Fibroblast of mammary gland (primary cell): ENCODE measurements around the gene PLAC1.

ENCODE experiments used
- DNase-seq: peaks from one replicate; pipeline ENCODE4 v3.0.0-alpha.2; 2010; ENCODE audit warnings: low read depth
- H3K4me3 ChIP-seq: 2 replicates; pipeline ENCODE4 v1.5.1; 2011; ENCODE audit warnings: low read depth, mild to moderate bottlenecking, low read length, moderate library complexity; ENCODE audit not compliant: control insufficient read depth
- TF ChIP-seq, protein P1 (sequence below): conservative IDR thresholded peaks from 2 replicates; pipeline ENCODE4 v1.5.1; 2011; ENCODE audit warnings: low read depth, low read length, inconsistent platforms; ENCODE audit not compliant: control insufficient read depth, insufficient read depth

The PLAC1 gene

DNA sequence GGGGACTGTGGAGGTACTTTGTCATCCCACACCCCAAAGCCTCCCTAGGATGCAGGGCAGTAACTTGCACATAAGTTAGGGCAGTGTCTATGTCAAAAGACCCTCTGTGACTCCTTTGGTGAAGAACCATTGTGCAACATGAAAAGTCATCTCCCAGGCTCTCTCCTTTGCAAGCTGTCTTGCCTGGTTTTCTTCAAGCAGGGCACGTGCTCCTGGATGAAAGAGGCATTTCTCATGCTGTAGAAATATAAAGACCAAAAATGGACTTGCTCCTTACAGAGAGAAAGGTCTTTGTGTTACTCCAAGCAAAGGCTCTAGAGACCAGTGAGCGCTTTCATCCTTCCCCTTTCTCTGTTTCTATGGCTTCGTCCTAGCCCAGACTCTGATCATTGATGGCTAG is 44.9 kb downstream of the PLAC1 start:
- DNase-seq, result no peak
- TF ChIP-seq, protein P1, sequence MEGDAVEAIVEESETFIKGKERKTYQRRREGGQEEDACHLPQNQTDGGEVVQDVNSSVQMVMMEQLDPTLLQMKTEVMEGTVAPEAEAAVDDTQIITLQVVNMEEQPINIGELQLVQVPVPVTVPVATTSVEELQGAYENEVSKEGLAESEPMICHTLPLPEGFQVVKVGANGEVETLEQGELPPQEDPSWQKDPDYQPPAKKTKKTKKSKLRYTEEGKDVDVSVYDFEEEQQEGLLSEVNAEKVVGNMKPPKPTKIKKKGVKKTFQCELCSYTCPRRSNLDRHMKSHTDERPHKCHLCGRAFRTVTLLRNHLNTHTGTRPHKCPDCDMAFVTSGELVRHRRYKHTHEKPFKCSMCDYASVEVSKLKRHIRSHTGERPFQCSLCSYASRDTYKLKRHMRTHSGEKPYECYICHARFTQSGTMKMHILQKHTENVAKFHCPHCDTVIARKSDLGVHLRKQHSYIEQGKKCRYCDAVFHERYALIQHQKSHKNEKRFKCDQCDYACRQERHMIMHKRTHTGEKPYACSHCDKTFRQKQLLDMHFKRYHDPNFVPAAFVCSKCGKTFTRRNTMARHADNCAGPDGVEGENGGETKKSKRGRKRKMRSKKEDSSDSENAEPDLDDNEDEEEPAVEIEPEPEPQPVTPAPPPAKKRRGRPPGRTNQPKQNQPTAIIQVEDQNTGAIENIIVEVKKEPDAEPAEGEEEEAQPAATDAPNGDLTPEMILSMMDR, result no peak

DNA sequence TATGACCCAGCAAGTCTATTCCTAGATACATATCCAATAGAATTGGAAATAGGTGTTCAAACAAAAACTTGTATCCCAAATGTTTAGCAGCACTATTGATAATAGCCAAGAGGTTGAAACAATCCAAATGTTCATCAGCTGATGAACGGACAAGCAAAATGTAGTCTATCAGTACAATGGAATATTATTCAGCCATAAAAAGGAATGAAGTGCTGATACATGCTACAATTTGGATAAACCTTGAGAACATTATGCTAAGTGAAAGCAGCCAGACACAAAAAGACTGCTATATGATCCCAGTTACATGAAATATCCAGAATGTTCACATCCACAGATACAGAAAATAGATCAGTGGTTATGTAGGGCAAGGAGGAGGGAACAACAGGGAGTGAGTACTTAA is 50.1 kb downstream of the PLAC1 start:
- DNase-seq, result no peak
- TF ChIP-seq, protein P1, result no peak
- H3K4me3 ChIP-seq, result no peak overlapping the region

More for the DNA sequence above, 44.9 kb downstream of the PLAC1 start:
- H3K4me3 ChIP-seq, result no peak overlapping the region

DNA sequence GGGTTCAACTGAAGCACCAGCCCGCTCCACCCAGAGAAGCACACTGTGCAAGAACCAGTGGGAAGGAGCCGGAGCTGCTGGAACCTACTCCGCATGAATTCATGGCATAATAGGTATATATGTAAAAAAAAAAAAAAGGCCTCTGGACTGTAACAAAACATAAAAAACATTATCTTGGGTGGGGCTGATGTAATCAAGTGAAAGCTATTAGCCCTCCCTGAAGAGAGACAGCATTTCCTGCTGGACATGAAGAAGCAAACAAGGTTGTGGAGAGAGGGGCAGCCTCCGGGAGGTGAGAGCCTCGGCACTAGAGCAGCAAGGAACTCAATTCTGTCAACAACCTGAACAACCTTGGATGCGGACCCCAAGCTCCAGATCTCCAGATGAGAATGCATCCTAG is 50.7 kb downstream of the PLAC1 start:
- DNase-seq, result no peak
- TF ChIP-seq, protein P1, result no peak
- H3K4me3 ChIP-seq, result no peak overlapping the region

DNA sequence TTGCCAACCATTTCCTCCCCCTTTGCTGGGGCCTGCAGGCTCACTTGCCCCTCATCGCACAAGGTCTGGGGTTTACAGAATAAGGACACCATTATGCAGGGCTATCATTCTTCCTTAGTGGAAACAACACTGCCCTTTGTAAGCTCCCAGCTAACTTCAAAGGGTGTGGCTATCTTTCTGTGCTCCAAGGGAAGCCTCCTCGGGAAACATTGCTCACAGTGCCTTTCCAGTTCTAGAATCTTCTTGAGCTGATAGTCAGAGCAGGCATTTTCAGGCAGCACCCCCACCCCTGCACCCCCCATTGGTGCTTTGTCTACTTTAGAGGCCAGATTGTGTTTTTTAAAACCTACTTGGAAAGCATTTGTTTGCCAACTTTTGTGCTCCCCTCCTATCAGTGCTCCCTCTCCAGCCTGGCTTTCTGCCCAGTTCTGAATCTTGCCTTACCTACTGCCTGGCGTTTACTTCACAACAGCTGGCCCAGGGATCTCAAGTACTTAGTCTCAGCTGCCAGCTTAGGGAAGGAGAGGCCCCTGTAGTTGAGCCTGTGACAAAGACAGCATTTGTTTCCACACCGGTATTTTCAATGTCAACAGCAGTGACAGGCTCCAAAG is 53.5 kb downstream of the PLAC1 start:
- TF ChIP-seq, protein P1, result no peak
- no peak overlapping the region for H3K4me3 ChIP-seq
- peak; percentile 53 for DNase-seq

DNA sequence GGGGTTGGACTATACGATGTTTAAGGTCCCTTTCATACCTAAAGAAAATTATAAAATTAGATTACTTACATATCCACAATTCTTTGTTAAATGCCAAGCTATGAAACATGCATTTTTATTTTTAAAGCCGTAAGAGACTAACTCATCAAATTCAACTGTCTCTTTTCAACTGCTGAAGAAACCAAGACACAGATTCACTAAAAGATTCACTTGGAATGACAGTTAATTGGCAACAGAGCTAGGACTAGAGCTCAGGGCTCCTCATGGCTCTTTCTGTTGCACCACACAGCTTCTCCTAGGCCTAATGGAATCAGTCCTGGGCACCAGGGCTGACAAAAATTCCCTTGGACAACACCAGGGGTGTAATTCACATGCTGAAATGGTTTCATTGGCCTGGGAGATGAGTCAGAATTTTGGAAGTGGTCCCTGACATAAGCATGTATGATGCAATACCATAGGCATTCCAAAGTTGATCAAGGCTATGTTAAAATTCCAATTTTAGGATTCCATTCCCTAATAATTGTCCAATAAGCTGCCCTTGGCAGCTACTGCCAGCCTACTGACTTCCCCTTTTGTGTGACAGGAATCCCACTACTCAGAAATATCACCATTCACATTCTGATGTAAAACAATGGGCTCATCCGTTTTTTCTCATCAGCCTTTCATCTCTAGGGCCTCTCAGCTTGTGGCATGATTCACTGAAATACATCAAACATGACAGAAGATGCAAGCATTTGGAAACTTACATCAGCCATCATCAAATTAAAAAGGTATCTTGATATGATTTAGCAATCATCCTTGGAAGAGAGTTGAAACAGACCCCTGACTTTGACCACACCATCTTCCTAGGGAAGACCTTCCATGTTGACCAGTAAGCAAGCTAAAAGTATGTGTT is 54.2 kb downstream of the PLAC1 start:
- TF ChIP-seq, protein P1, result peak; percentile 44
- no peak overlapping the region for H3K4me3 ChIP-seq
- DNase-seq, result peak; percentile 95

DNA sequence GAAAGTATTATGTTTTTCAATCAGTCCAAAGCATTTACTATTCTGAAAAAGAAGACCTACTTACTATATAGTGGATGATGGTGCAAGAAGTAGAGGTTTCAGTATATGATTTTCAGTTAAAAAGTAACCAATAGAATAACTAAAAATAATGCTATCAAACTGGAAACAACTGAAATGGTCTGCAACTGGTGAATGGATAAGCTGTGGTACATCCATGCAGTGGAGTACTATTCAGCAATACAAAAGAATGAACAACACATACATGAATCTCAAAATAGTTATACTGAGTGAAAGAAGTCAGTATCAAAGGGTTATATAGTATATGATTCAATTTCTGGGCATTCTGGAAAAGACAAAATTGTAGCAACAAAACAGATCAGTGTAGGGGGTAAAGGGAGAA is 55.9 kb downstream of the PLAC1 start:
- no peak for DNase-seq
- no peak overlapping the region for H3K4me3 ChIP-seq
- TF ChIP-seq, protein P1, result no peak
